HEK293 (cell line): ENCODE measurements around the gene UNC45B.

Experiments
- ATF2 ChIP-seq: fragments of 450-650 bp; formaldehyde crosslinking; IDR thresholded peaks from 2 replicates; pipeline ENCODE4 v1.5.1; 2016; ENCODE audit warnings: missing biosample characterization, missing genetic modification characterization, low read depth
- CTCF ChIP-seq: fragments of 450-650 bp; formaldehyde crosslinking; IDR thresholded peaks from 2 replicates; pipeline ENCODE4 v1.5.1; 2016; ENCODE audit warnings: missing biosample characterization, missing genetic modification characterization
- KLF17 ChIP-seq: fragments of 450-650 bp; formaldehyde crosslinking; IDR thresholded peaks from 2 replicates; pipeline ENCODE4 v1.5.1; 2016; ENCODE audit warnings: missing biosample characterization, missing genetic modification characterization
- KLF9 ChIP-seq: fragments of 450-650 bp; formaldehyde crosslinking; IDR thresholded peaks from 2 replicates; pipeline ENCODE4 v1.5.1; 2016; ENCODE audit warnings: missing biosample characterization, missing genetic modification characterization, low read depth
- YY1 ChIP-seq: fragments of 450-650 bp; formaldehyde crosslinking; IDR thresholded peaks from 2 replicates; pipeline ENCODE4 v1.5.1; 2018; ENCODE audit warnings: missing biosample characterization, missing genetic modification characterization
- ZBTB21 ChIP-seq: fragments of 450-650 bp; formaldehyde crosslinking; IDR thresholded peaks from 2 replicates; pipeline ENCODE4 v1.5.1; 2017; ENCODE audit warnings: missing biosample characterization, missing genetic modification characterization
- ZBTB26 ChIP-seq: fragments of 450-650 bp; formaldehyde crosslinking; optimal IDR thresholded peaks from 2 replicates; pipeline ENCODE3; 2016; ENCODE audit warnings: missing biosample characterization, mild to moderate bottlenecking, missing genetic modification characterization
- ZNF121 ChIP-seq: fragments of 450-650 bp; formaldehyde crosslinking; IDR thresholded peaks from 2 replicates; pipeline ENCODE4 v1.5.1; 2016; ENCODE audit warnings: missing biosample characterization, missing genetic modification characterization
- ZNF146 ChIP-seq: fragments of 450-650 bp; formaldehyde crosslinking; IDR thresholded peaks from 2 replicates; pipeline ENCODE4 v1.5.1; 2016; ENCODE audit warnings: missing biosample characterization, missing genetic modification characterization
- ZNF274 ChIP-seq, 2 experiments: fragments of 200-500 bp in 1 of 2; fragments of 450-650 bp in 1 of 2; sonication (Bioruptor generic) in 1 of 2; formaldehyde crosslinking in 1 of 2; IDR thresholded peaks; 2 replicates each; pipeline versions ENCODE4 v1.5.1 to v1.6.1; 2014 to 2016; ENCODE audit warnings: borderline replicate concordance in 1 of 2, inconsistent platforms in 1 of 2, low read length in 1 of 2, missing biosample characterization in 1 of 2, missing genetic modification characterization in 1 of 2
- ZNF354C ChIP-seq: fragments of 450-650 bp; formaldehyde crosslinking; IDR thresholded peaks from 2 replicates; pipeline ENCODE4 v1.5.1; 2016; ENCODE audit warnings: missing biosample characterization, missing genetic modification characterization, low read depth, borderline replicate concordance
- ZNF530 ChIP-seq: fragments of 450-650 bp; formaldehyde crosslinking; IDR thresholded peaks from 2 replicates; pipeline ENCODE4 v1.5.1; 2016; ENCODE audit warnings: low read depth, missing biosample characterization, missing genetic modification characterization
- ZNF580 ChIP-seq: fragments of 450-650 bp; formaldehyde crosslinking; IDR thresholded peaks from 2 replicates; pipeline ENCODE4 v1.5.1; 2016; ENCODE audit warnings: missing biosample characterization, missing genetic modification characterization
- ZNF837 ChIP-seq: fragments of 450-650 bp; formaldehyde crosslinking; IDR thresholded peaks from 2 replicates; pipeline ENCODE4 v1.5.1; 2016; ENCODE audit warnings: missing biosample characterization, missing genetic modification characterization

- TF ChIP-seq CTCF (tag by site-specific recombination) (no peak), ZBTB26 (tag by site-specific recombination) (no peak), ZNF354C (tag by site-specific recombination) (no peak), ZNF121 (no peak), KLF17 (tag by site-specific recombination) (no peak), ZNF837 (tag by site-specific recombination) (no peak), ZNF146 (tag by site-specific recombination) (no peak), ZNF530 (tag by site-specific recombination) (no peak), ZNF580 (tag by site-specific recombination) (no peak), ZNF274 (IDR thresholded peaks at IDR 0.05; ENCODE audit: low read length) (no peak), ZNF274 (tag by site-specific recombination; IDR thresholded peaks at IDR 0.05; ENCODE audit: borderline replicate concordance) (no peak), ATF2 (no peak), ZBTB21 (tag by site-specific recombination) (no peak), KLF9 (tag by site-specific recombination) (no peak), YY1 (tag by site-specific recombination) (no peak)
Observed at GRCh38 chr17:35187481-35187880, 39.9 kb downstream of the UNC45B start.
